Mammary epithelial cell (primary cell): ENCODE measurements around the gene NRROS.

Source experiments
- EZH2 ChIP-seq: IDR thresholded peaks from 2 replicates; pipeline ENCODE4 v1.6.1; 2012; ENCODE audit warnings: low read length, inconsistent platforms, borderline replicate concordance
- TF ChIP-seq, protein P1 (sequence below), 2 donors: IDR thresholded peaks in 1 of 2; conservative IDR thresholded peaks in 1 of 2; 2 replicates each; pipeline ENCODE4 v1.5.1; 2011 to 2012; ENCODE audit warnings: inconsistent platforms in 2 of 2, low read length in 2 of 2, mild to moderate bottlenecking in 2 of 2, control low read depth in 1 of 2, low read depth in 1 of 2; ENCODE audit not compliant: insufficient read depth in 1 of 2; ENCODE audit errors: extremely low read depth in 1 of 2

DNA sequence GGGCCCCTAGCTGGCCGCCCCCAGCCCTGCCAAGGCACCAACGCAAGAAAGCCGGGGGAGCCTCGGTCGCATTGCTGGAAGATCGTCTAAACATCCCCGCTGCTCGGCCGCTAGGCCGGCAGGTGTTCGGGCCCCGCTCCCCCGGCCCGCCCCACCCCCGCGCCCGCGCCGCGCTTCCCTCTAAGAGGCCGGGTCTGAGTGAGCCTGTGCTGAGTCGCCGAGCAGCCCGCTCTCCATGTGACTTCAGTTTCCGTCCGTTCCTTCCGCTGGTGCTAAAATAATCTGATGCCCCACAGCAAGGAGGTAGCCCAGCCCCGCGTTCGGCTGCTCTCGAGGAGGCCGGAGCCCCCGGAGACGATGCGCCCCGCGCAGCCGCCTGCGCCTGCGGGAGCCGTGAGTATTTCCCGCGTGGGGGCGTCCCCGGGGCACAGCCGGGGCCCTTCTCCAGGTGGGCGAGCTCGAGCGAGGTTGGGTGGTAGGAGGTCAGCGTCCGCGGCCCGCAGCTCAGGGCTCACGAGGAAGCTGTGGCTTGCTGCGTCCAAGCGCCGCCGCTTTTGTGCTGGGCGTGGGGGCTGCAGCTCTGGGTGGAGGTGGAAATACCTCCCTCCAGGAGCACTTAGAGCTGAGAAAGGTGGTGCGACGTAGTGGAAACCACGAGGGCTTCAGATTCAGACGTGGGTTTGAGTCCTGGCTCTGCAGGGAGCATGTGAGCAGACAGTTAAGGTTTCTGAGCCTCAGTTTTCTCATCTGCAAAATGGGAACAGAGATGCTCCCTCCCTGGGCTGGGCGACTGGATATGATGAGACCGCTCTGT is at the start of gene NRROS:
- TF ChIP-seq, protein P1, sequence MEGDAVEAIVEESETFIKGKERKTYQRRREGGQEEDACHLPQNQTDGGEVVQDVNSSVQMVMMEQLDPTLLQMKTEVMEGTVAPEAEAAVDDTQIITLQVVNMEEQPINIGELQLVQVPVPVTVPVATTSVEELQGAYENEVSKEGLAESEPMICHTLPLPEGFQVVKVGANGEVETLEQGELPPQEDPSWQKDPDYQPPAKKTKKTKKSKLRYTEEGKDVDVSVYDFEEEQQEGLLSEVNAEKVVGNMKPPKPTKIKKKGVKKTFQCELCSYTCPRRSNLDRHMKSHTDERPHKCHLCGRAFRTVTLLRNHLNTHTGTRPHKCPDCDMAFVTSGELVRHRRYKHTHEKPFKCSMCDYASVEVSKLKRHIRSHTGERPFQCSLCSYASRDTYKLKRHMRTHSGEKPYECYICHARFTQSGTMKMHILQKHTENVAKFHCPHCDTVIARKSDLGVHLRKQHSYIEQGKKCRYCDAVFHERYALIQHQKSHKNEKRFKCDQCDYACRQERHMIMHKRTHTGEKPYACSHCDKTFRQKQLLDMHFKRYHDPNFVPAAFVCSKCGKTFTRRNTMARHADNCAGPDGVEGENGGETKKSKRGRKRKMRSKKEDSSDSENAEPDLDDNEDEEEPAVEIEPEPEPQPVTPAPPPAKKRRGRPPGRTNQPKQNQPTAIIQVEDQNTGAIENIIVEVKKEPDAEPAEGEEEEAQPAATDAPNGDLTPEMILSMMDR (conservative IDR thresholded peaks at IDR 0.05 in 1 of 2, IDR thresholded peaks at IDR 0.05 in 1 of 2; ENCODE audit: extremely low read depth in 1 of 2, insufficient read depth in 1 of 2, low read depth in 1 of 2, low read length in 2 of 2) = no peak
- peak; percentile 53 for TF ChIP-seq EZH2
